ENCODE measurements around the gene PALLD. TPM values are rescaled to one million over a fixed set of nuclear protein-coding genes. Genes with fewer than 3 reads are reported as not detected.

The PALLD gene
- total RNA-seq, 1 experiment from 2014 or later: 166 TPM

DNA sequence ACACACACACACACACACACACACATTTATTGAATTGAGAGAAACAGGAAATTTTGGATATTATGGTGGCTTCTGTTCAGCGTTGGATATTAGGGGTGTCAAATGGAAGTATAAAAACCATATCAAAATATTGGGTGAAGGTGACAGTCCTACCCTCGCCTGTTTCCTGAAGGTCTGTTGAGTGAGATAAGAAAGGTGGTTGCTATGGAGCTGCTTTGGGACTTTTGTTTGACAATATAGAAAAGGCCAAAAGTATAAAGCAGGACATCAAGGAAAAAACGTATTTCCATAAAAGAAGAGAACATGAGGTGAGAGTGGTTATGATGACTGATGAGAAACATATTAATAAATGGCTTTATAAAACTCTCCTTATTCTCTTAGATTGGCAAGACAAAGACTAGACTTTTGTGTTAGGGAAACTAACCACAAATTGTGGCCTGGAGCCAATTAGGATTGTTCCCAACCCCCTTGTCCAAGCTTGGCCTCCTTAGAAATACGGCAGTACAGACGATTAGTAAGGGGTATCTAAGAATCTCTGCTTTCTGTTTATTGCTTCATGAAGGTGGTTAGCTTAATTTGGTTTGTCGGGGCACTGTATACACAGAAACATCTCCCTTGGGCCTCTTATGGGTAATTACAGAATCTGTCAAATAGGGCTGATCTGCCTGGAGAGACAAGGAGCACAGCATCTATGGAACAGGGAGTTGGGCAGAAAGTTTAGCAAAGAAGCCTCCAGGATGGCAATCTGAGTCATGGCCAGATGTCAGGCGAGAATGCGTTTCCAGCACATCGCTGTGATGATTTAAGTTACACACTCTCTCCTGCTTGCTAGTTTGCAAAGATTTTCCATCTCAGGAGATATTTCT is 315.2 kb downstream of the PALLD start:
- intact Hi-C loops (cut with micrococcal nuclease): no loop called here
- H3K27ac ChIP-seq (ENCODE audit: low read depth, low read length): no peak overlapping the region
- H3K4me1 ChIP-seq (ENCODE audit: control insufficient read depth in 1 of 2, insufficient read depth in 2 of 2, low read length in 2 of 2): peaks cover 8 to 14% of the 10 kb centered on the region in 2 experiments; a peak in 3 of 4 replicates
- no peak for TF ChIP-seq REST (IDR thresholded peaks at IDR 0.05; ENCODE audit: low read depth)
- TF ChIP-seq ELF1 (IDR thresholded peaks at IDR 0.05; ENCODE audit: borderline replicate concordance, low read depth): no peak
- no peak for TF ChIP-seq POLR2AphosphoS5 (IDR thresholded peaks at IDR 0.05; ENCODE audit: low read depth, low read length)
- no peak for TF ChIP-seq SRF (IDR thresholded peaks at IDR 0.05; ENCODE audit: low read depth)
- TF ChIP-seq CEBPB (IDR thresholded peaks at IDR 0.05; ENCODE audit: low read depth): no peak
- TF ChIP-seq FOSL1 (IDR thresholded peaks at IDR 0.05; ENCODE audit: low read depth): no peak
- no peak for TF ChIP-seq CTCF (IDR thresholded peaks at IDR 0.05 in 2 of 3, conservative IDR thresholded peaks at IDR 0.05 in 1 of 3; ENCODE audit: borderline replicate concordance in 1 of 3, insufficient read depth in 1 of 3, low read depth in 2 of 3, low read length in 2 of 3)
- no peak for TF ChIP-seq ZNF274 (IDR thresholded peaks at IDR 0.05; ENCODE audit: low read depth, low read length)
- TF ChIP-seq EZH2 (IDR thresholded peaks at IDR 0.05): no peak
- TF ChIP-seq YY1 (IDR thresholded peaks at IDR 0.05; ENCODE audit: extremely low read depth, insufficient replicate concordance, low read depth, low read length): no peak
- TF ChIP-seq EZH2phosphoT487 (IDR thresholded peaks at IDR 0.05; ENCODE audit: borderline replicate concordance): no peak
- TF ChIP-seq, protein P1, sequence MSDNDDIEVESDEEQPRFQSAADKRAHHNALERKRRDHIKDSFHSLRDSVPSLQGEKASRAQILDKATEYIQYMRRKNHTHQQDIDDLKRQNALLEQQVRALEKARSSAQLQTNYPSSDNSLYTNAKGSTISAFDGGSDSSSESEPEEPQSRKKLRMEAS (IDR thresholded peaks at IDR 0.05): no peak
- TF ChIP-seq TCF7L2 (IDR thresholded peaks at IDR 0.05; ENCODE audit: borderline replicate concordance, extremely low read depth, insufficient read depth, insufficient read length): no peak
- no peak for TF ChIP-seq EGR1 (IDR thresholded peaks at IDR 0.05; ENCODE audit: low read depth)
- TF ChIP-seq ZFX (IDR thresholded peaks at IDR 0.05): no peak
- TF ChIP-seq RAD21 (IDR thresholded peaks at IDR 0.05; ENCODE audit: low read depth): no peak
- TF ChIP-seq CBX3 (IDR thresholded peaks at IDR 0.05; ENCODE audit: low read depth): no peak
- TF ChIP-seq, protein P2, sequence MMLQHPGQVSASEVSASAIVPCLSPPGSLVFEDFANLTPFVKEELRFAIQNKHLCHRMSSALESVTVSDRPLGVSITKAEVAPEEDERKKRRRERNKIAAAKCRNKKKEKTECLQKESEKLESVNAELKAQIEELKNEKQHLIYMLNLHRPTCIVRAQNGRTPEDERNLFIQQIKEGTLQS (IDR thresholded peaks at IDR 0.05): no peak
- no peak for TF ChIP-seq POLR2A (IDR thresholded peaks at IDR 0.05; ENCODE audit: borderline replicate concordance, extremely low read depth, insufficient read depth, insufficient read length)
- DNase-seq (ENCODE audit: low read depth, low spot score): no peak
- no peak overlapping the region for H3K9ac ChIP-seq (ENCODE audit: low read length)
- H3K9me2 ChIP-seq (ENCODE audit: insufficient read depth): no peaks in the 10 kb centered on the region
- no peak overlapping the region for H3K4me3 ChIP-seq (replicated peaks in 1 of 2; ENCODE audit: low read depth in 1 of 2, low read length in 2 of 2)
- ChIA-PET CTCF (no interaction called here), RAD21 (ENCODE audit: low non-redundant PET in 1 of 2, low total read pairs in 2 of 2, uncharacterized antibody in 2 of 2, unreplicated experiment in 2 of 2) (no interaction called here), POLR2A (interaction anchor here (1.3 kb wide), 1 partner anchor 22 kb away, joined by 3 read pairs; no protein-coding TSS in a partner anchor)
- no peak for ATAC-seq
- no TSS peak for BruUV-seq (replicated peaks)
- H3K9me3 ChIP-seq (ENCODE audit: control insufficient read depth in 1 of 2, insufficient read depth in 1 of 2, low read depth in 1 of 2, low read length in 2 of 2): no peaks in the 10 kb centered on the region
- no peaks in the 10 kb centered on the region for H3K79me2 ChIP-seq (ENCODE audit: insufficient read depth, low read length)
- no peaks in the 10 kb centered on the region for H3K36me3 ChIP-seq (ENCODE audit: control insufficient read depth in 1 of 2, insufficient read depth in 2 of 2, low read length in 2 of 2)
- H3K4me2 ChIP-seq (ENCODE audit: low read length): no peak overlapping the region
- no peak overlapping the region for H2AFZ ChIP-seq (ENCODE audit: low read depth, low read length, poor library complexity, severe bottlenecking)
- H4K20me1 ChIP-seq (ENCODE audit: insufficient read depth): no peaks in the 10 kb centered on the region
- H3K27me3 ChIP-seq (ENCODE audit: insufficient read depth, low read length): no peaks in the 10 kb centered on the region
